Suprapubic skin (tissue), 4 donors: ENCODE measurements around the gene ANKRD29.

Experiments
- EP300 ChIP-seq: sonication (generic); formaldehyde crosslinking; IDR thresholded peaks from one replicate; pipeline ENCODE4 v1.6.1; 2017; ENCODE audit warnings: antibody characterized with exemption
- POLR2A ChIP-seq, 2 donors: fragments of 450-650 bp; IDR thresholded peaks; one replicate each; pipeline ENCODE4 v1.6.1; 2017; ENCODE audit warnings: antibody characterized with exemption in 2 of 2, mild to moderate bottlenecking in 2 of 2, moderate library complexity in 2 of 2
- POLR2AphosphoS5 ChIP-seq, 3 donors: sonication (generic); formaldehyde crosslinking; IDR thresholded peaks; one replicate each; pipeline ENCODE4 v1.6.1; 2017; ENCODE audit warnings: antibody characterized with exemption in 3 of 3
- TF ChIP-seq, protein P1 (sequence below), 2 donors: fragments of 200-600 bp in 1 of 2; fragments of 450-650 bp in 1 of 2; sonication (generic) in 1 of 2; IDR thresholded peaks; one replicate each; pipeline ENCODE4 v1.5.1; 2016 to 2019; ENCODE audit warnings: antibody characterized with exemption in 2 of 2, mild to moderate bottlenecking in 1 of 2, moderate library complexity in 1 of 2

DNA sequence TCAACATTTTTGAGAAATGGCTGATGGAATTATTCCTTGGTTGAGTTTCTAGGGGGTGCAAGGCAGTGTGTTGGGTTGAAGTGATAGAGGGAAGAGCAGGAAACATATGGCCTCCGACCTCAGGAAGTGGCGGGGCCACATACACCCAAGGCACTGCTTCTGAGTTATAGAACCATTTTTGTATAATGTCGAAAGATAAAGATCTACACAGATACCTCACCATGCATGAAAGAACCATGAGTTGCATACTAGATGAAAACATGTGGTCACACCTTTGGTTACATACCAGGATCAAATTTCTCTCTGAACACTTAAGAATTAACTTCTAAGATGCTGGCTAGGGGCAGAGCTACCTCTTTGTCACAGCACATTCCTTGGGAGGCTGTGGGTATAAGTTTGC, 49.7 kb upstream of the ANKRD29 start:
- TF ChIP-seq, protein P1, sequence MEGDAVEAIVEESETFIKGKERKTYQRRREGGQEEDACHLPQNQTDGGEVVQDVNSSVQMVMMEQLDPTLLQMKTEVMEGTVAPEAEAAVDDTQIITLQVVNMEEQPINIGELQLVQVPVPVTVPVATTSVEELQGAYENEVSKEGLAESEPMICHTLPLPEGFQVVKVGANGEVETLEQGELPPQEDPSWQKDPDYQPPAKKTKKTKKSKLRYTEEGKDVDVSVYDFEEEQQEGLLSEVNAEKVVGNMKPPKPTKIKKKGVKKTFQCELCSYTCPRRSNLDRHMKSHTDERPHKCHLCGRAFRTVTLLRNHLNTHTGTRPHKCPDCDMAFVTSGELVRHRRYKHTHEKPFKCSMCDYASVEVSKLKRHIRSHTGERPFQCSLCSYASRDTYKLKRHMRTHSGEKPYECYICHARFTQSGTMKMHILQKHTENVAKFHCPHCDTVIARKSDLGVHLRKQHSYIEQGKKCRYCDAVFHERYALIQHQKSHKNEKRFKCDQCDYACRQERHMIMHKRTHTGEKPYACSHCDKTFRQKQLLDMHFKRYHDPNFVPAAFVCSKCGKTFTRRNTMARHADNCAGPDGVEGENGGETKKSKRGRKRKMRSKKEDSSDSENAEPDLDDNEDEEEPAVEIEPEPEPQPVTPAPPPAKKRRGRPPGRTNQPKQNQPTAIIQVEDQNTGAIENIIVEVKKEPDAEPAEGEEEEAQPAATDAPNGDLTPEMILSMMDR (IDR thresholded peaks at IDR 0.05), result no peak
- TF ChIP-seq EP300 (no peak), POLR2AphosphoS5 (IDR thresholded peaks at IDR 0.05) (no peak), POLR2A (IDR thresholded peaks at IDR 0.05) (no peak)
